Endodermal cell (in vitro differentiated cells): ENCODE measurements around the gene PRKCI. TPM values are rescaled to one million over a fixed set of nuclear protein-coding genes. Genes with fewer than 3 reads are reported as not detected.

Experiments used
- DNase-seq: peaks from one replicate; pipeline ENCODE4 v3.0.0-alpha.2; 2017
- H3K27ac ChIP-seq: 2 replicates; pipeline ENCODE4 v1.5.1; 2013; ENCODE audit warnings: mild to moderate bottlenecking, low read depth, low read length, moderate library complexity
- H3K27me3 ChIP-seq: 2 replicates; pipeline ENCODE4 v1.6.1; 2013; ENCODE audit warnings: mild to moderate bottlenecking, low read length, moderate library complexity; ENCODE audit not compliant: insufficient read depth, control insufficient read depth, poor library complexity, severe bottlenecking
- H3K36me3 ChIP-seq: 2 replicates; pipeline ENCODE4 v1.7.0; 2013; ENCODE audit warnings: mild to moderate bottlenecking, low read length, moderate library complexity; ENCODE audit not compliant: control insufficient read depth, insufficient read depth
- H3K4me1 ChIP-seq: one replicate; pipeline ENCODE4 v1.7.0; 2013; ENCODE audit warnings: low read length; ENCODE audit not compliant: control insufficient read depth, insufficient read depth
- H3K4me3 ChIP-seq: 2 replicates; pipeline ENCODE4 v1.5.1; 2013; ENCODE audit warnings: mild to moderate bottlenecking, low read length, moderate library complexity
- H3K9ac ChIP-seq: 2 replicates; pipeline ENCODE4 v1.6.1; 2013; ENCODE audit warnings: mild to moderate bottlenecking, low read length, moderate library complexity; ENCODE audit not compliant: poor library complexity, severe bottlenecking; ENCODE audit errors: extremely low read depth
- H3K9me3 ChIP-seq: 2 replicates; pipeline ENCODE4 v1.6.1; 2013; ENCODE audit warnings: mild to moderate bottlenecking, low read length, moderate library complexity; ENCODE audit not compliant: control insufficient read depth
- H3K27ac Mint-ChIP-seq: 2 replicates; pipeline ENCODE4 v1.8.0; 2020; ENCODE audit warnings: mixed read lengths
- H3K27me3 Mint-ChIP-seq: 2 replicates; pipeline ENCODE4 v1.8.0; 2021; ENCODE audit warnings: mild to moderate bottlenecking, mixed read lengths; ENCODE audit not compliant: insufficient read depth
- H3K36me3 Mint-ChIP-seq: 2 replicates; pipeline ENCODE4 v1.8.0; 2020; ENCODE audit warnings: low read depth, mixed read lengths
- H3K4me1 Mint-ChIP-seq: 2 replicates; pipeline ENCODE4 v1.8.0; 2020; ENCODE audit warnings: mixed read lengths
- H3K4me3 Mint-ChIP-seq: 2 replicates; pipeline ENCODE4 v1.8.0; 2020; ENCODE audit warnings: mild to moderate bottlenecking, moderate library complexity, mixed read lengths
- H3K9me3 Mint-ChIP-seq: 2 replicates; pipeline ENCODE4 v1.8.0; 2020; ENCODE audit warnings: mild to moderate bottlenecking, mixed read lengths
- CTCF ChIP-seq: fragments of 200-600 bp; sonication (generic); conservative IDR thresholded peaks from 2 replicates; pipeline ENCODE4 v1.5.0; 2021; ENCODE audit warnings: antibody characterized with exemption, mild to moderate bottlenecking
- WGBS, 2 experiments: methylation state at CpG; one replicate each; pipeline versions ENCODE4 v1.1.5 to v1.1.7; 2013; ENCODE audit warnings: missing lambda C conversion rate in 2 of 2, mixed read lengths in 1 of 2; ENCODE audit not compliant: insufficient coverage in 1 of 2, insufficient read length in 1 of 2; 5-methylcytosine and 5-hydroxymethylcytosine counted together
- total RNA-seq, 2 donors: library from RNA; stranded (reverse); fragmentation: NEBNext Ultra II Directional in 1 of 2; extraction: Animal tissue kit (Norgen Biotek cat#: 25700) in 1 of 2; gene quantifications; 2 replicates in 1 of 2; 3 replicates in 1 of 2; pipeline ENCODE4 v1.2.1, GENCODE V29; 2021

Gene PRKCI
- total RNA-seq, 2 donors from 2014 or later: 81.9 to 103 TPM

- no peak overlapping the region for H3K4me3 Mint-ChIP-seq
Measured at GRCh38 chr3:170330366-170330765, 108.1 kb downstream of the PRKCI start.

GRCh38 chr3:170331143-170331542, 108.9 kb downstream of the PRKCI start:
- Mint-ChIP-seq H3K27ac (no peak overlapping the region), H3K36me3 (no peaks in the 10 kb centered on the region), H3K4me3 (no peak overlapping the region), H3K9me3 (peaks cover 46% of the 10 kb centered on the region), H3K27me3 (no peaks in the 10 kb centered on the region), H3K4me1 (no peaks in the 10 kb centered on the region)
- 91 to 95% methylated on average over 4 of the region's 4 CpGs for WGBS, 2 experiments
- no peak overlapping the region for H3K27ac ChIP-seq
- no peaks in the 10 kb centered on the region for H3K4me1 ChIP-seq
- peaks cover 26% of the 10 kb centered on the region for H3K9me3 ChIP-seq
- no peaks in the 10 kb centered on the region for H3K36me3 ChIP-seq
- no peak for TF ChIP-seq CTCF
- no peak for DNase-seq
- H3K27me3 ChIP-seq: no peaks in the 10 kb centered on the region
- H3K4me3 ChIP-seq: no peak overlapping the region
- no peak overlapping the region for H3K9ac ChIP-seq

More at GRCh38 chr3:170330366-170330765, 108.1 kb downstream of the PRKCI start:
- Histone ChIP-seq H3K27ac (no peak overlapping the region), H3K27me3 (no peaks in the 10 kb centered on the region), H3K36me3 (no peaks in the 10 kb centered on the region), H3K9ac (no peak overlapping the region), H3K9me3 (peaks cover 25% of the 10 kb centered on the region), H3K4me3 (no peak overlapping the region), H3K4me1 (no peaks in the 10 kb centered on the region)
- Mint-ChIP-seq H3K27ac (no peak overlapping the region), H3K36me3 (no peaks in the 10 kb centered on the region), H3K9me3 (peaks cover 47% of the 10 kb centered on the region), H3K4me1 (no peaks in the 10 kb centered on the region), H3K27me3 (no peaks in the 10 kb centered on the region)
- WGBS, 2 experiments: 83 to 84% methylated on average over 4 to 5 of the region's 5 CpGs
- TF ChIP-seq CTCF: no peak
- DNase-seq: no peak

GRCh38 chr3:170337420-170337819, 115.2 kb downstream of the PRKCI start:
- H3K36me3 ChIP-seq: no peaks in the 10 kb centered on the region
- H3K9me3 ChIP-seq: peaks cover 60% of the 10 kb centered on the region
- H3K4me1 ChIP-seq: no peaks in the 10 kb centered on the region
- DNase-seq: no peak
- peak overlapping the region; percentile 33 for H3K4me3 ChIP-seq
- H3K27ac Mint-ChIP-seq: no peak overlapping the region
- H3K36me3 Mint-ChIP-seq: peaks cover 3% of the 10 kb centered on the region
- H3K4me1 Mint-ChIP-seq: no peaks in the 10 kb centered on the region
- TF ChIP-seq CTCF: no peak
- no peak overlapping the region for H3K9ac ChIP-seq
- H3K4me3 Mint-ChIP-seq: no peak overlapping the region
- 83 to 88% methylated on average over 3 of the region's 3 CpGs for WGBS, 2 experiments
- H3K27me3 Mint-ChIP-seq: no peaks in the 10 kb centered on the region
- H3K27ac ChIP-seq: no peak overlapping the region
- H3K27me3 ChIP-seq: no peaks in the 10 kb centered on the region
- peaks cover 66% of the 10 kb centered on the region for H3K9me3 Mint-ChIP-seq
